ENCODE data around the gene CD38.
"Not testable (repeated sequence)": the region's sequence is repeated elsewhere in the genome, so short reads cannot be mapped to it uniquely, and the experiment has no call there.

The CD38 gene

GRCh38 chr4:15802497-15802896 is 24.4 kb downstream of the CD38 start:
- not testable (repeated sequence) for DNase-seq

GRCh38 chr4:15805583-15806517 is 27.7 kb downstream of the CD38 start:
- DNase-seq = no peak

- no peak for DNase-seq
Measured at GRCh38 chr4:15809058-15809457, 30.9 kb downstream of the CD38 start.

- no peak for DNase-seq
Measured at GRCh38 chr4:15809466-15809865, 31.3 kb downstream of the CD38 start.

GRCh38 chr4:15811703-15812337 is 33.7 kb downstream of the CD38 start:
- no peak for DNase-seq

- DNase-seq = no peak
Measured at GRCh38 chr4:15832523-15833451, 54.7 kb downstream of the CD38 start.

- DNase-seq = no peak
Measured at GRCh38 chr4:15833801-15834200, 55.7 kb downstream of the CD38 start.

GRCh38 chr4:15836362-15836761 is 58.2 kb downstream of the CD38 start:
- DNase-seq = no peak

- no peak for DNase-seq
Measured at GRCh38 chr4:15837591-15837990, 59.5 kb downstream of the CD38 start.

GRCh38 chr4:15841194-15841730 is 63.1 kb downstream of the CD38 start:
- not testable (repeated sequence) for DNase-seq

GRCh38 chr4:15847746-15848145 is 69.6 kb downstream of the CD38 start:
- DNase-seq = no peak

GRCh38 chr4:15848191-15848842 is 70.2 kb downstream of the CD38 start:
- no peak for DNase-seq

GRCh38 chr4:15851969-15852368 is 73.8 kb downstream of the CD38 start:
- DNase-seq = no peak

GRCh38 chr4:15852524-15852923 is 74.4 kb downstream of the CD38 start:
- no peak for DNase-seq

GRCh38 chr4:15853345-15853744 is 75.2 kb downstream of the CD38 start:
- DNase-seq = no peak

- no peak for DNase-seq
Measured at GRCh38 chr4:15855804-15856475, 77.8 kb downstream of the CD38 start.

GRCh38 chr4:15861198-15861597 is 83.1 kb downstream of the CD38 start:
- not testable (repeated sequence) for DNase-seq

GRCh38 chr4:15864651-15865566 is 86.8 kb downstream of the CD38 start:
- DNase-seq = no peak

- DNase-seq = no peak
Measured at GRCh38 chr4:15868111-15868510, 90.0 kb downstream of the CD38 start.

GRCh38 chr4:15868826-15869413 is 90.8 kb downstream of the CD38 start:
- DNase-seq = no peak
